ENCODE results near the gene GPBAR1. TPM values are rescaled to one million over a fixed set of nuclear protein-coding genes. Genes with fewer than 3 reads are reported as not detected.

Gene GPBAR1
- total and polyA plus RNA-seq, 2 of the 8 experiments (the other 6 are each of a cell fraction or from before 2014, with no cell fraction given): 0.32 to 0.59 TPM

DNA sequence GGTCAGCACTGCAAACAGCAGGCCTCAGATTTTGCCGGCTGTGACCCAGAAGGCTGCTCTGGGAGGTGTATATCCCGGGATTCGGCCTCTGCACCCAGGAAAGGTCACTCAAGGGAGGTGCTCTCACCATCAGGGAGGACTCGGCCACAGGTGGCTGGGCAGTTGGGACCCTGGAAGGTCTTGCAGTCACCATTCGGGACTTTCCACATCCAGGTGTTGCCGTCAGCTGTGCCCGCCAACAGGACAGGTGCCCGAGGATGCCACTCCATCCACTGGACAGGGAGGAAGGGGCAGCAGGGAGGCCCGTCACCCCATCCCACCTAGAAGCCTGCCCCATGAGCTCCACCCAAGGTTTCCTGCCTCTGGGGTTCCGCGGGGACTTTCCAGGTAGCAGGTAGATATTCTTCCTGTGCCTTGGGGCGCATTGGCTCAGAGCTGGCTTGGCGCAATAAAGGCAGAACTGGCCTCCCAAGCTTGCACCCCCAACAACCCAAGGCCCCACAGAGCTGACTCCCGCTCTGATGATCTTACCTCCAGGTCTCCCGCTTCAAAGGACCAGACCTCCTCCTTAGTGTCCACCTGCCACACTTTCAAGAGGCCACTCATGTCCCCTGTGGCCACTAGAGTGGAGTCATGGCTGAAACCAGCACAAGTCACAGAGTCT is 5.6 kb downstream of the GPBAR1 start:
- Histone ChIP-seq H2BK20ac (ENCODE audit: low read length) (no peak overlapping the region), H3K56ac (replicated peaks; ENCODE audit: insufficient read length, low read depth, low read length) (no peak overlapping the region), H3K14ac (ENCODE audit: insufficient read length) (no peak overlapping the region), H3K23ac (ENCODE audit: insufficient read length) (no peak overlapping the region), H2BK15ac (ENCODE audit: low read length) (no peak overlapping the region), H4K8ac (ENCODE audit: extremely low read depth, insufficient read depth, low read length) (no peak overlapping the region), H3K9ac (replicated peaks in 1 of 4; ENCODE audit: extremely low read depth in 1 of 4, low read depth in 3 of 4, low read length in 3 of 4) (no peak overlapping the region), H2BK120ac (replicated peaks; ENCODE audit: low read depth, low read length) (no peak overlapping the region), H4K5ac (ENCODE audit: insufficient read length, low read depth, low read length) (no peak overlapping the region), H3K4me2 (ENCODE audit: insufficient read depth in 1 of 2, low read depth in 2 of 2, low read length in 2 of 2) (no peak overlapping the region), H3K4ac (replicated peaks; ENCODE audit: insufficient read length, low read depth, low read length) (no peak overlapping the region), H3K4me1 (replicated peaks in 1 of 4; ENCODE audit: control insufficient read depth in 3 of 4, insufficient read depth in 4 of 4, low read length in 3 of 4) (peaks cover 0 to 8% (median 6%) of the 10 kb centered on the region in 4 experiments; a peak in 6 of 7 replicates), H3K79me2 (ENCODE audit: control insufficient read depth in 1 of 2, insufficient read depth in 2 of 2, low read length in 2 of 2) (peaks cover 0 to 10% of the 10 kb centered on the region in 2 experiments; a peak in 2 of 4 replicates), H2AFZ (ENCODE audit: low read length) (no peak overlapping the region), H3K18ac (ENCODE audit: extremely low read depth, low read length) (no peak overlapping the region), H3K4me3 (ENCODE audit: extremely low read depth in 1 of 4, insufficient read depth in 2 of 4, low read depth in 3 of 4, low read length in 4 of 4) (no peak overlapping the region), H2BK5ac (ENCODE audit: low read depth, low read length) (no peak overlapping the region), H3K23me2 (ENCODE audit: low read depth, low read length) (peaks cover 10% of the 10 kb centered on the region), H4K91ac (replicated peaks; ENCODE audit: insufficient read length, low read length) (no peak overlapping the region), H2AK5ac (ENCODE audit: low read depth, low read length) (no peak overlapping the region), H3K79me1 (ENCODE audit: low read depth, low read length) (peaks cover 8% of the 10 kb centered on the region; the same call in 1 of the 2 replicates), H4K20me1 (replicated peaks in 1 of 2; ENCODE audit: control insufficient read depth in 1 of 2, insufficient read depth in 2 of 2, low read length in 2 of 2) (peaks cover 0 to 14% of the 10 kb centered on the region in 2 experiments), H3K27ac (ENCODE audit: low read depth, low read length) (no peak overlapping the region), H3K27me3 (replicated peaks in 1 of 4; ENCODE audit: control insufficient read depth in 3 of 4, extremely low read depth in 1 of 4, insufficient read depth in 3 of 4, low read length in 3 of 4) (no peaks in the 10 kb centered on the region), H2BK12ac (ENCODE audit: low read depth, low read length) (no peak overlapping the region), H3K9me3 (ENCODE audit: insufficient read depth in 2 of 2, low read depth in 1 of 2, low read length in 1 of 2) (no peaks in the 10 kb centered on the region), H3K36me3 (ENCODE audit: control insufficient read depth in 2 of 4, insufficient read depth in 4 of 4, low read length in 3 of 4) (peaks cover 15 to 40% (median 20%) of the 10 kb centered on the region in 4 experiments; a peak in 7 of 8 replicates)
- CTCF ChIA-PET (ENCODE audit: partially characterized antibody): interaction anchor here (2.5 kb wide), 1 partner anchor 9 kb away, joined by 9 read pairs; no protein-coding TSS in a partner anchor
- FAIRE-seq: no peak
- no peak for DNase-seq (ENCODE audit: low read depth in 1 of 2, low spot score in 2 of 2)
- POLR2A ChIA-PET (ENCODE audit: partially characterized antibody): interaction anchor here (1.5 to 2.3 kb wide), 2 partner anchors 8 to 9 kb away, joined by 3 to 8 read pairs; no protein-coding TSS in a partner anchor
- 92% methylated on average over 15 of the region's 15 CpGs; no CpG with 5 or more reads in 1 of the 2 experiments for WGBS, 2 experiments (ENCODE audit: extremely low coverage in 1 of 2, insufficient coverage in 1 of 2, insufficient read length in 1 of 2, insufficient replicate concordance in 2 of 2, low coverage in 1 of 2, low lambda C conversion rate in 2 of 2, missing lambda C conversion rate in 1 of 2)
- TF ChIP-seq ASH2L (IDR thresholded peaks at IDR 0.05; ENCODE audit: low read length) (no peak), CTBP2 (IDR thresholded peaks at IDR 0.05; ENCODE audit: borderline replicate concordance, insufficient read depth, insufficient read length, low read length) (no peak), CEBPB (IDR thresholded peaks at IDR 0.05; ENCODE audit: low read depth, low read length) (no peak), CBX5 (IDR thresholded peaks at IDR 0.05; ENCODE audit: low read depth, low read length) (no peak), TCF12 (IDR thresholded peaks at IDR 0.05; ENCODE audit: low read depth, low read length) (no peak), POLR2A (IDR thresholded peaks at IDR 0.05; ENCODE audit: control extremely low read depth in 1 of 2, low read depth in 2 of 2, low read length in 2 of 2) (no peak), SIX5 (IDR thresholded peaks at IDR 0.05; ENCODE audit: low read depth, low read length) (no peak), MAFK (IDR thresholded peaks at IDR 0.05; ENCODE audit: low read depth, low read length) (no peak), SAP30 (IDR thresholded peaks at IDR 0.05; ENCODE audit: insufficient read depth, insufficient replicate concordance, low read length) (no peak), RNF2 (IDR thresholded peaks at IDR 0.05; ENCODE audit: borderline replicate concordance, low read depth, low read length, missing control alignments, poor library complexity, severe bottlenecking) (no peak), RAD21 (IDR thresholded peaks at IDR 0.05 in 1 of 2, conservative IDR thresholded peaks at IDR 0.05 in 1 of 2; ENCODE audit: low read depth in 2 of 2, low read length in 2 of 2) (no peak), CBX8 (IDR thresholded peaks at IDR 0.05; ENCODE audit: borderline replicate concordance, low read depth, low read length) (no peak)
